ENCODE measurements around the gene C6orf89. TPM values are rescaled to one million over a fixed set of nuclear protein-coding genes. Genes with fewer than 3 reads are reported as not detected.
"Not testable (repeated sequence)": the region's sequence is repeated elsewhere in the genome, so short reads cannot be mapped to it uniquely, and the experiment has no call there.

The C6orf89 gene
- total RNA-seq, 1 donor from 2014 or later: 34.1 TPM

DNA sequence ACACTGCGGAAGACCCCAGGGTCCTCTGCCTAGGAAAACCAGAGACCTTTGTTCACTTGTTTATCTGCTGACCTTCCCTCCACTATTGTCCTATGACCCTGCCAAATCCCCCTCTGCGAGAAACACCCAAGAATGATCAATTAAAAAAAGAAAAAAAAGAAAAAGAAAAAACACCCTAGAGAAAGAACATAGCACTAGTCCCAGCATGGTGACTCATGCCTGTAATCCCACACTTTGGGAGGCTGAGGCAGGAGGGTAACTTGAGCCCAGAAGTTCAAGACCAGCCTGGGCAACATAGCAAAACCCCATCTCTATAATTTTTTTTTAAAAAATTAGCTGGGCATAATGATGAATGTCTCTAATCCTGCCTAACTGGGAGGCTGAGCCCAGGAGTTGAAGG, 56.6 kb downstream of the C6orf89 start:
- not testable (repeated sequence) for DNase-seq (ENCODE audit: low spot score); ATAC-seq

- no peak for DNase-seq (ENCODE audit: low spot score)
- ATAC-seq: no peak
These were observed 58.9 kb downstream of the C6orf89 start for GRCh38 chr6:36944650-36945049.

DNA sequence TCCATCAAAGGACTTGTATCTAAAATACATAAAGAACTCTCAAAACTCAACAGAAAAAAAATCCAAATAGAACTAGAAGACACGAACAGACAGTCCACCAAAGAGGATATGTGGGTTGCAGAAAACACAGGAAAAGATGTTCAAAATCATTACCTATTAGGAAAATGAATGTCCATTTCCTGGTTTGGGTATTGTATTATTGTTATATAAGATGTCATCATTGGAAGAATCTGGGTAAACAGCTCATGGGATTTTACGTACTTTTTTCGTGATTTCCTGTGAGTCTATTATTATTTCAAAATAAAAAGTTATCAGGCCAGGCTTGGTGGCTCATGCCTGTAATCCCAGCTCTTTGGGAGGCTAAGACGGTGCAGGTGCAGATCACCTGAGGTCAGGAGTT, 59.5 kb downstream of the C6orf89 start:
- DNase-seq (ENCODE audit: low spot score) (no peak), ATAC-seq (no peak)

DNA sequence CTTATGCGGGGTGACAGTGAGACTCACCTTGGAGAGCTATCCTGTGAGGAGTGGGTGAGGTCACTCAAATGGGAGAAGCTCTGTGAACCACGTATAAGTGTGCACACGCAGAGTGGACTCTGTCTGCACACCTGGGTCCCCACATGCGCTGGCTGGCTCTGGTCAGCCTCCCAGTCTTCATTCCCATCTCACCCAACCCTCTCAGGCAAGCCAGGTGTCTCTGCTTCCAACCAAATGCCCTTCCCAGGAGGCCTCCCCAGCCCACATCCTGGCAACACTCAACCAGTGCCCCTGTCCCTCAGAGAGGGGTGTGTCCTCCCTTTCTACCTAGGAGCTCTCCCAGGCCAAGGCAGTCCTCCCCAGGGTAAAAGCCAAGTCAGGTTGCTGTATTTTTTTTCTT, 60.8 kb downstream of the C6orf89 start:
- DNase-seq (ENCODE audit: low spot score): no peak
- ATAC-seq: no peak

- ATAC-seq (no peak), DNase-seq (ENCODE audit: low spot score) (no peak)
These were observed 62.0 kb downstream of the C6orf89 start for GRCh38 chr6:36947570-36948351.

GRCh38 chr6:36949076-36949475, 63.3 kb downstream of the C6orf89 start:
- not testable (repeated sequence) for DNase-seq (ENCODE audit: low spot score); ATAC-seq

GRCh38 chr6:36949636-36950035, 63.9 kb downstream of the C6orf89 start:
- no peak for ATAC-seq

GRCh38 chr6:36953931-36954261, 68.1 kb downstream of the C6orf89 start:
- ATAC-seq: no peak
- DNase-seq (ENCODE audit: low spot score): no peak

More at GRCh38 chr6:36949636-36950035, 63.9 kb downstream of the C6orf89 start:
- DNase-seq (ENCODE audit: low spot score): no peak

DNA sequence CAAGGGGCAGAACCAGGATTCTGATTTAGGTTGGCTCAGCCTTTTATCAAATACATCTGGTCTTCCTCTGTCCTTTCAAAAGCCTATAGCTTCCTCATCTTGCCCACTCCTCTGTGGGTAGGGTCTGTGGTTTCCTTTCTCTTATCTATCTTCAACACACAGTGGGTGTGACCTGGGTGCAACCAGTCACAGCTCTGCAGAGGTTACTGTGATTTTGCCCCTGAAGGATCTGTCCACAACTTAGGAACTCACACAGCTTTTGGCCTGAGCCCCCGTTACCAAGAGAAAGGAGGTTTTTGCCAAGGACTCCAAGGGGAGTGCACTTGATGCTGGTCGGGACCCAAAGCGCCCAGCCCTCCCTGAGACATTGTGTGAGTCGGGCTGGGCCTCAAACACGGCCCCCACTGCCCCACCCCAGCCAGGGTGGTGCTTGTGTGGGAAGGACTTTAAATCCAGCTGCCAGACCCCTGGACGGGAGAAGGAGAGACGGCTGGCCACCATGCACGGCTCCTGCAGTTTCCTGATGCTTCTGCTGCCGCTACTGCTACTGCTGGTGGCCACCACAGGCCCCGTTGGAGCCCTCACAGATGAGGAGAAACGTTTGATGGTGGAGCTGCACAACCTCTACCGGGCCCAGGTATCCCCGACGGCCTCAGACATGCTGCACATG, 68.6 kb downstream of the C6orf89 start, which contains the start of gene PI16:
PI16 (plus strand) TSS at position 477 of the 670 bp plus-strand sequence; CDS start at position 500, 23 bp downstream.
- ATAC-seq (no peak), DNase-seq (ENCODE audit: low spot score) (no peak)

DNA sequence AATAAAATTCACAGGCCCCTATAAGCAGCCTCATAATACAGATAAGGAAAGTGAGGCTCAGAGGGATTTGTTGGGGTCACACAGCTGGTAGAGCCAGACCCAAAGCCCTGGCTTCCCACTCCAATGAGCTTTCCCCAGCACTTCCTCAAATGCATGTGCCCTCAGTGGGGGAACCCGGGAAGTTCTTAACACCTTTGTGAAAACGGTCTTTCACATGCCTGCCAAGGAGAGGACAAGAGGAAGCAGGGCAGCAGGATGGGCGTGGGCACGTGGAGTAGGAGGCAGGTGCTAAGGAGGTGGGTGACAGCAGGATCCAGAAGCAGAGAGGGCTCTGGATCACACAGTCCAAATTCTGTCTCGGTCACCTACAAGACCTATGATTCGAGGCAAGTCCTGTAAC, 69.4 kb downstream of the C6orf89 start:
- ATAC-seq: no peak
- DNase-seq (ENCODE audit: low spot score): no peak

DNA sequence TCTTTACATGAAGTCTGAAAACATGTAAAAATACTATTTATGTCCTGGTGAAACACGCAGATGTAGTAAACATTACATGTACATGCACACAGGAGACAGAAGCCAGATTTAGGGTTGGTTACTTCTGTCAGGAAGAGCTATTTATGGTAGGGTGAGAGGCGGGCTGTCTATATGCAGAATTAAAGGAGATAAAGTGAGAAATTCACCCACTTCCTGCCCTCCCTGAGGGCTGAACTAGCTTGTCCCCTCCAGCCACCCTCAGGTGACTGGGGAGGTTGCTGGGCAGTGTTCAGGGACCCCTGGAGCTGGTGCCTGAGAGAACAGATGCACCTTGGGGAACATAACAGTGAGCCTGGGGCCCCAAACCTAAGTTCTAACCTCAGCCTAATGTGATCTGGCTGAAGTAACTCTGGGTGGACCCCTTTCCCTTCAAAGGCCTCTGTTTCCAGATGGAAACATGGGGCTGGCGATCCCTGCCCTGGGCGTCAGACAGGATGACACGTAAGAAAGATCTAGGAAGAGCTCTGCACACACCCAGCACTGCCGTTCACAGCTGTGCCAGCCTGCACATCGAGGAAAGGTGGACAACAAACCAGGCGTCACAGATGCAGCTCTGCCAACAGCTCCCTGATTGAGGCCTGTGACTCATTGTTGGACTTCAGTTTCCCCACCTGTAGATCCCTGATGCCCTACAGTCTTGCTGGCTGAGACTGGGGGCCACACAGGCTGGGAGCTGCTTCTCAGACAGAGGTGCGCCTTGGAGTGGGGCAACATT, 70.1 kb downstream of the C6orf89 start:
- ATAC-seq: no peak
- DNase-seq (ENCODE audit: low spot score): no peak

GRCh38 chr6:36956446-36956820, 70.7 kb downstream of the C6orf89 start:
- ATAC-seq (no peak), DNase-seq (ENCODE audit: low spot score) (no peak)

DNA sequence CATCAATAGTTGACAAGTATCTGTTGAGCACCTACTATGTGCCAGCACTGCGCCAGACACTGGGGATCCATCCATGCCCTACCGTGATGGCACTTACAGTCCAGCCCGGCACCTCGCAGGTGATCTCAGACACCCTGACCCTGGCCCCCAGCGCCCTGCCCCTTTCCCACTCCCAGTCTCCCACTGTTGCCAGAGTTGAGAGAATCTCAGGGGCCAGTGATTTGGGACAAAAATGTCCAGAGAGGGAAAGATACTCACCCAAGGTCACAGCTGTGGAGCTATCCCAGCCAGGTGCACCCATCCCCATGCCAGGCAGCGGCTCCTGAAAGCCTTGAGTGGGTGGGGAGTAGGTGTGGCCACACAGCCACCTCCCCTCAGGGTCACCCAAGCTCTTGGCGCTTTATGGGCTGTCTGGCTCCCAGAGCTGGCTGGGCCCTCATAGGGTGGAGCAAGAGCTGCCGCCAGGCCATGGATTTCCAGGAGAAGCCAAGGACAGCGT, 72.1 kb downstream of the C6orf89 start:
- no peak for ATAC-seq
- no peak for DNase-seq (ENCODE audit: low spot score)

DNA sequence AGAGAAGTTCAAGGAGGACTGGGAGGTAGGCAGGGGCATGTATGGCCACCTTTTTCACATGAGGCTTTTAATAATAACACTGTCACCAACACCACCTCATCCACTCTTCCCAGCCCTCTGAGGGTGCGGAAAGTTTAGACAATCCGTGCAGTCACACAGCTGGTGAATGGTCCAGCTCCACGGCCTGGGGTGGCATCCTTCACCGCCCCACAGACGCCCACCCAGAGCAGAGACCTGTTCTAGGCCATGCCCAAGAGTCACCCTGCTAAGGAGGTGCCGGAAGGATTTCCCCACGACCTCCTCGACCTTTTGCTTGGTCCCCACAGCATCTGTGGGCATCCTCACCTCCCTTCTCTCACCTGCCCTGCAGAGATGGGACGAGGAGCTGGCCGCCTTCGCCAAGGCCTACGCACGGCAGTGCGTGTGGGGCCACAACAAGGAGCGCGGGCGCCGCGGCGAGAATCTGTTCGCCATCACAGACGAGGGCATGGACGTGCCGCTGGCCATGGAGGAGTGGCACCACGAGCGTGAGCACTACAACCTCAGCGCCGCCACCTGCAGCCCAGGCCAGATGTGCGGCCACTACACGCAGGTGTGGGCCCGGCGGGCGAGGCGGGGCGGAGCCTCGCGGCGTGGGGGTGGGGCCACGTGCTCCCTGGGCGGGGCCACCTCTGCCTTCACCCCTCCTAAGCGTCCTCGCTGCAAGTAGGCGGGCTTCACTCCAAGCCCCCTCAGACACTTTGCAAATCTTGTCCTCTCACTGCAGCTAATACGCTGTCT, 73.2 kb downstream of the C6orf89 start:
- no peak for ATAC-seq
- no peak for DNase-seq (ENCODE audit: low spot score)

DNA sequence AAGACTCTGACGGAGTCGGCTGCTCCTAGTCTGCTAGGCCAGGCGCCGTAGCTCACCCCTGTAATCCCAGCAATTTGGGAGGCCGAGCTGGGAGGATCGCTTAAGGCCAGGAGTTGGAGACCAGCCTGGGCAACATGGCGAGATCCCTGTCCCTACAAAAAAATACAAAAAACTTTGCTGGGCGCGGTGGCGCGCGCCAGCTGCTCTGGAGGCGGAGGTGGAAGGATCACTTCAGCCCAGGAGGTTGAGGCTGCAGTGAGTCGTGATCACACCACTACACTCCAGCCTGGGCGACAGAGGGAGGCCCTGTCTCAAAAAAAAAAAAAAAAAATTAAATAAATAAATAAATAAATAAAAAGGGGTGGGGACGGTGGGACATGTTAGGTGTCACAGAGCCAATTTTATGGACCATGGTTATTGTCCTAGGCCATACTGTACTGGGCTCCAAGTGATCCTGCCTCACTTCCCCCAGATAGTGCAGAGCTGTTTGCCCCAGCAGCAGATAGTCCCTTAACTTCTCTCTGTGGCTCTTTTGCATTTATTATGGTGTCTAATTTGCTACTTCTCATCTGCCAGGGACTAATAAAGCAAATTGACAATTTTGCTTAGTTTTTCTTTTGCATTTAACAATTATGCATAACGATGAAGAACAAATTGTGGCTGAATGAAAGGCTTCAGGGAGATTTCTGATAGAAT, 74.0 kb downstream of the C6orf89 start:
- ATAC-seq (no peak), DNase-seq (ENCODE audit: low spot score) (no peak)

DNA sequence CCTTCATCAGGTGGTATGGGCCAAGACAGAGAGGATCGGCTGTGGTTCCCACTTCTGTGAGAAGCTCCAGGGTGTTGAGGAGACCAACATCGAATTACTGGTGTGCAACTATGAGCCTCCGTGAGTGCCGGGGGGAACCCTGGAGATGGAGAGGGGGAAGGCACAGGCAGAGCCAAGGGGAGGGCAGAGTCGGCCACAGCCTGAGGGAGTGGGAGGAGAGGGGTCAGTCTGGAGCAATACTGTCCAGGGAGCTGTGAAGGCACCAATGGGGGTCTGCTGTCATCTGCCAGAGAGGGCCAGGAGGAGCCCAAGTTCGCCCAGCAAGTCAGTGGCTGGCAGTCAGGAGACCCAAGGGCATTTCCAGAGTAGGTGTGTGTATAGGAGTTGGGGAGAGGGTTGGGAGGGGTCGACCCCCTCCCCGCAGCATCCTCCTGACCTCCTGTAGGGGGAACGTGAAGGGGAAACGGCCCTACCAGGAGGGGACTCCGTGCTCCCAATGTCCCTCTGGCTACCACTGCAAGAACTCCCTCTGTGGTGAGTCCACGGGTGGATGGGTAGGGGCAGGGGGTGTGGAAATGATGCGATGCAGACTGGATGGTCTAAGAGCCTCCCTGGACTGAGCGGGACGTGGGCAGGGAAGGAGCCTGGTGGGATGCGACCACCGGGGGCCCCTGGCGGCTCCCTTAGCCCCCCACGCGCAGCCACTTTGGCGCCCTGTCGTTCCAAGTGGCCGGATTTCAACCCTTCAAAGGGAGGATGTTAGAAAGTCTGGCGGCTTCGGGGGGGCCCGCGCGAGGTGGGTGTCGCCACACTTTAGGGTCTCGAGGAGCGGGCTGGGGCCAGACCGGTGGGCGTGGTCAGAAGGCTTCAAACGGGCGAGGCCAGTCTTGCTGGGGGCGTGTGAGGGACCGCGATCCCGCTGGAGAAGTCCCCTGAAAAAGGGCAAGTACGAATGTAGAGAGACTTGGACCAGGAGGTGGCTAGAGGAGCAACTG, 76.0 kb downstream of the C6orf89 start:
- DNase-seq (ENCODE audit: low spot score): no peak
- no peak for ATAC-seq

DNA sequence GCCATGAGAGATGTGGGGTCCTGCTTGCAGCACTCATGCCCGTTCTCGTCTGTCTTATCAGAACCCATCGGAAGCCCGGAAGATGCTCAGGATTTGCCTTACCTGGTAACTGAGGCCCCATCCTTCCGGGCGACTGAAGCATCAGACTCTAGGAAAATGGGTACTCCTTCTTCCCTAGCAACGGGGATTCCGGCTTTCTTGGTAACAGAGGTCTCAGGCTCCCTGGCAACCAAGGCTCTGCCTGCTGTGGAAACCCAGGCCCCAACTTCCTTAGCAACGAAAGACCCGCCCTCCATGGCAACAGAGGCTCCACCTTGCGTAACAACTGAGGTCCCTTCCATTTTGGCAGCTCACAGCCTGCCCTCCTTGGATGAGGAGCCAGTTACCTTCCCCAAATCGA, 77.1 kb downstream of the C6orf89 start:
- no peak for DNase-seq (ENCODE audit: low spot score)
- ATAC-seq: peak; percentile 36

- ATAC-seq: no peak
- no peak for DNase-seq (ENCODE audit: low spot score)
These were observed 77.9 kb downstream of the C6orf89 start for GRCh38 chr6:36963451-36964290.

Measured in left lobe of liver (tissue), 2 donors.